Activated CD8-positive, alpha-beta memory T cell treated with anti-CD3 and anti-CD28 coated beads for 36 hours (primary cell): ENCODE data around the gene ADIG. TPM values are rescaled to one million over a fixed set of nuclear protein-coding genes. Genes with fewer than 3 reads are reported as not detected.
"Not testable (repeated sequence)": the region's sequence is repeated elsewhere in the genome, so short reads cannot be mapped to it uniquely, and the experiment has no call there.

ENCODE experiments used
- CTCF ChIA-PET: fragments of 350-600 bp; sonication (Branson Sonifier 250); formaldehyde crosslinking; loops from one replicate; lab custom pipeline; 2021; ENCODE audit warnings: antibody characterized with exemption; lab: Charles Lee
- POLR2A ChIA-PET: fragments of 350-600 bp; sonication (Branson Sonifier 250); formaldehyde crosslinking; loops from one replicate; lab custom pipeline; 2021; ENCODE audit warnings: antibody characterized with exemption; lab: Charles Lee
- total RNA-seq, 2 experiments: library from RNA; stranded (reverse); gene quantifications; one replicate each; pipeline ENCODE4 v1.2.3, GENCODE V29; 2021

Gene ADIG
- total RNA-seq, 2 experiments from 2014 or later: not detected

DNA sequence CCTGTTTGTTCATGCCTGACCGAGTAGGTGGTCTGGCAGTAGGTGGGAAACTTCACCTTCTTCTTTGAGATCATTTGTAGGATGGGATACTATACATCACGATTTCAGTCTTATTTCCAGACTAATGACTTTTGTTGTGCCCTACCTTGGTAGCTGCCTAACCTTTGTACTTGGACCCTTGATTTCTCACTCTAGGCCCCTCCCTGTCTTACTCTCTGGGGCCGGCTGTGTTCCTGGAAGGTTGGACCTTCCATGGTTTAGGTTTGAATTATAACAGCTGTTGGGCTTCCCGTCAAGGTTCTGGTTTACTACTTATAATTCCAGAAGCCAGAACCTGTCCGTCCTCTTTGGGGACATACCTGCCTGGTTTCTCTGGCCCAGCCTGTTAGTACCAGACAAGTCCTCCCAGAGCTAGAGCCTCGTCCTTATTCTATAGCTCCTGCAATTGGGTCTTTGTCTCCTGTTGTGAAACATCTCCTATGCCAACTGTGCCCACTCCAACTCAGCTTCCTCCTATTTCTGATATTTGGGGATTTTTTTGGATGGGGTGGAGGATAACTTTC, 14.9 kb upstream of the ADIG start:
- POLR2A ChIA-PET: no interaction called here
- CTCF ChIA-PET: no interaction called here

DNA sequence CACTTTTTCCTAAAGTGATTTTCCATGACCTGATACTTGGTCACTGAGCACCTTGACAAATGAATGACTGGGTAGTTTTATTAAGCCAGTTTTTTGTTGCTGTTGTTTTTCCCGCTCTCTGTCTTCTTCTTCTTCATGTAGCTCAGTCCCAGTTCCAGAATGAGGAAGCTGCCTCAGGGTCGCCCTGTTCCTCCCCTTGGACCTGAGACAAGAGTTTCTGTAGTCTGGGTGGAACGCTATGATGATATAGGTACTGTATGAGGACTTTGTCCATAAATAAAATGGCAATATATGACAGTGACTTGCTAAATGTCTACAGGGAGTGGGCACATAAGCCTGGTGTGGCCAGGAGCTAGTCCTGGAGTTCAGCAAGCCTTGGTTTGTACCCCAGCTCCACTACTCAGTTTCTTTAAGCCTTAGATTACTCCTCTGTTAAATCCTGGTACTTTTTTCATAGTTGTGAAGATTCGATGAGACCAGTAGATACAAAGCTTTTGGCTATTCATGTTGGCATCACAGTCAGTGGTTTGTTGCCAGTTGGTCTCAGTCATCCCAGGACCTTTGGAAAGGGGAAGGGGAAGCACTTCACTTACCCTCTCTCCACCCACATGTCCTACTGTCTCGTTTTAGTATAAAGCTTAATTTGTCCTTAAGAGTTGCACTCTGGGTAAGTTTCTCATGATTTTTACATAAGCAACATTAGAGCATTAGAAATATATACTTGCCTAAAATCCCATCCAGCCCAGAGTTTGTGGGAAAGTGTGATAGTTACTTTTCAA, 11.1 kb upstream of the ADIG start:
- ChIA-PET CTCF (no interaction called here), POLR2A (no interaction called here)

DNA sequence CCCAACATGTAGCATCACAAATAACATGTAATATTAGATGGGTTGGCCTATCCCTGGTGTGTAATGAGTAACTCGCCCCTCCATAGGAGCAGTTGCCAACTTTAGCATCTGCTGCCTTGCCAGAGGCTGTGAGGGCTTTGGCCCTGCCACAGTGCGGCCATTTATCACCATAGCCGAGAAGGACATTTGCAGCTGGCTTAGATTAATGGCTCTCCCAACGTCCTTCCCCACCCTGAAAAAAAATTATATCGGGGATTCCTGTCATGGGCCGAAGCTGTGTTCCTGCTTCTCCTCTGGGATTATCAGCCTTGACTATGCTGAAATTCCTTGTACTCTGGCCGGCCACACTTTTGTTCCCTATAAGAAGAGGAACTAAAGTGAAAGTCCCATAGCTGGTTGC, 7.6 kb upstream of the ADIG start:
- CTCF ChIA-PET: no interaction called here
- POLR2A ChIA-PET: no interaction called here

DNA sequence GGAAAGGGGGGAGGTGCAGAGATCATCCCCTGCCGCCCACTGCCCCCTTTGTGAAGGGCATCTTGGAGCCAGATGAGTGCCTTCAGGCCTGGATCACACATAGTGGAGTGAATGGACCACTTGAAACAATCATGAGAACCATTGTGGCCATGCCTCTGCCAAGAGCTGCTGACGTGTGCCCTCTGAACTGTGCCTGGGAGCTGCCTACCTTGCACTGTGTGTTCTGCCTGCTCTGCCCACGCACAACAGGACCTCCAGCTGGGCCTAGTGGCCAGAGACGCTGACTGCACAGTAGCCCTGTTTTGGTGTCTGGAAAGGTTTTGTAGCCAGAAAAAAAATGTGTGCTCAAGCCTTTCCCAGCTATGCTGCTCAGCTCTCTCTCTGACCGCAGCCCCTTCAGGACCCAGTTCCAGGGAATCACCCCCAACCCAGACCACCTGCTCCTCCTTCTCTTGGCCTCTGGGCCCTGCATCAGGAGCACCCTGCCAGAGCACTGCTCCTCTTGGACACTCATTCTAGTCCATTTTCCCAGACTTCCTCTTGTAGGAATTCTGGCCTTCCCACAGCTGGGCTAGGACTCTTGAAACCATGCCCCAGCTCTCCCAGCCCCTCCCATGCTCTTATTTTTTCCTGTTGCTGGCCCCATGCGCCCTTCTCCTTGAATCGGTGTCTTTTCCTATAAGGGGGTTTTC, 1.6 kb upstream of the ADIG start:
- POLR2A ChIA-PET: no interaction called here
- CTCF ChIA-PET: no interaction called here

DNA sequence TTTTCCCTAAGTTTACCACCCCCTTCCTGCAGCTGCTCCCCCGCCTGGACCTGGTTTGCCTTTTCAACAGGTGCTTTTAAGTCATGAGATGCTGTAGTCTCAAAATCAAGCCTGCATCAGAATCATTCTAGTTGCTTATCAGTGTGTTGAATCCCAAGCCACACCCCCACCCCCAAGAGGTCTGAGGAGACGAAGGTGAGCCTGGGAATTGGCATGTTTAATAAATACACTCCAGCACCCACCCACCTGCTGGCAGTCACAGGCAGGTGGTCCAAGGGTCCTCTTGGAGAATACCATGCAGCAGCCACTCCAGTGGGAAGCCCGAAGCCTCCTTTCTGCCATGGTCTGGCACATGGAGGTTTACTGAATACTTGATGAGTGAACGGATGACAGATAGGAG, 1.1 kb upstream of the ADIG start:
- POLR2A ChIA-PET: no interaction called here
- CTCF ChIA-PET: no interaction called here

GRCh38 chr20:38581830-38582358, 897 bp downstream of the ADIG start:
- POLR2A ChIA-PET: no interaction called here
- CTCF ChIA-PET: no interaction called here

- CTCF ChIA-PET: no interaction called here
- POLR2A ChIA-PET: no interaction called here
Observed at GRCh38 chr20:38583306-38583705, 2.3 kb downstream of the ADIG start.

DNA sequence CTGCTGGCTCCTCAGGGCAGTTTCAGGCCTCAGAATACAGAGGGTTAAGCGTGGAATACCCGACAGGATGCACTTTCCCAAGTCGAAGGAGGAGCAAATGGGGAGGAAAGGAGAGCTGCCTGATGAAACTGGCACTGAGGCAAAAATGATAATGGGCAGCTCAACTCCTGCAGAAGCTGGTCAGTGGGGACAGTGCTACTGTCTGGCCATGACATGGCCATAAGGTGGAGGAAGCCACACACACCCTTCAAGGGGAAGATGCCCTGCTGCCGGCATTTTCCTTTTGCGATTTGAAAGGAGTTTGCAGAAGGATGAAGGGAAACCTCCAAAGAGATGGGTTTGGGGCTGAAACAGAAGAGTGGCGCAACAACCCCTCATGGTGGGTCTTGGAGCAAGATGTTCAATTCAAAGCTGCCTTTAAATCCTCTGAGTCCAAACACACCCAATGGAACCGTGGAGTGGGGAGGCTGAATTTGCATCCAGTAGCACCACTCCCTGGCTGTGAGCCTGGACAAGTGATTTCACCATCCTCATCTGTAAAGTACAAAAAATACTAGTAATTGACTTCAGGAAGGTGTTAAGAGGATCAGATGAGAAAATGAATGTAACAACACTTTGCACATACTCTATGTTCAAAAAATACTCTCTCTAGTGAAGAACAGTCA, 3.2 kb downstream of the ADIG start:
- ChIA-PET POLR2A (no interaction called here), CTCF (no interaction called here)

GRCh38 chr20:38585404-38586180, 4.6 kb downstream of the ADIG start:
- POLR2A ChIA-PET: no interaction called here
- CTCF ChIA-PET: no interaction called here

- CTCF ChIA-PET: no interaction called here
Observed at GRCh38 chr20:38586181-38586525, 5.2 kb downstream of the ADIG start.

GRCh38 chr20:38588303-38588702, 7.3 kb downstream of the ADIG start:
- CTCF ChIA-PET: no interaction called here

More at GRCh38 chr20:38586181-38586525, 5.2 kb downstream of the ADIG start:
- POLR2A ChIA-PET: no interaction called here

GRCh38 chr20:38589351-38589750, 8.4 kb downstream of the ADIG start:
- ChIA-PET CTCF (no interaction called here), POLR2A (no interaction called here)

More at GRCh38 chr20:38588303-38588702, 7.3 kb downstream of the ADIG start:
- POLR2A ChIA-PET: no interaction called here

DNA sequence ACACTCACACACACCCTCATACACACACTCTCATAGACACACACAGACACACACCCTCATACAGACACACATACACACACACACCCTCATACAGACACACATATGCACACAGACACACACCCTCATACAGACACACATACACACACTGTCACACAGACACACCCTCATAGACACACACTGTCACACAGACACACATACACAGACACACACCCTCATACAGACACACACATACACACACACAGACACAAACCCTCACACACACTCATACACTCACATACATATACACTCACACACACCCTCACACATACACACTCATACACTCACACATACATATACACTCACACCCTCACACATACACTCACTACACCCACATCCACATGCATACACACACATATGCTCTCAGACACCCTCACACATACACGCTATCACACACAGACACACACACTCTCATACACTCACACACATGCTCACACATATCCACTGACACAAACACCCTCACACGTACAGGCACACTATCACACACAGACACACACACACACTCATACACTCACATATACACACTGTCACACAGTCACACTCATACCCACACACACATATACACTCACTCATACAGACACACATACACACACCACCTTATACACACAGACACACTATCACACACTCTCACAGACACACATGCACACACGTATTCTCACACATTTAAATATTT, 9.1 kb downstream of the ADIG start:
- ChIA-PET POLR2A (no interaction called here), CTCF (no interaction called here)

DNA sequence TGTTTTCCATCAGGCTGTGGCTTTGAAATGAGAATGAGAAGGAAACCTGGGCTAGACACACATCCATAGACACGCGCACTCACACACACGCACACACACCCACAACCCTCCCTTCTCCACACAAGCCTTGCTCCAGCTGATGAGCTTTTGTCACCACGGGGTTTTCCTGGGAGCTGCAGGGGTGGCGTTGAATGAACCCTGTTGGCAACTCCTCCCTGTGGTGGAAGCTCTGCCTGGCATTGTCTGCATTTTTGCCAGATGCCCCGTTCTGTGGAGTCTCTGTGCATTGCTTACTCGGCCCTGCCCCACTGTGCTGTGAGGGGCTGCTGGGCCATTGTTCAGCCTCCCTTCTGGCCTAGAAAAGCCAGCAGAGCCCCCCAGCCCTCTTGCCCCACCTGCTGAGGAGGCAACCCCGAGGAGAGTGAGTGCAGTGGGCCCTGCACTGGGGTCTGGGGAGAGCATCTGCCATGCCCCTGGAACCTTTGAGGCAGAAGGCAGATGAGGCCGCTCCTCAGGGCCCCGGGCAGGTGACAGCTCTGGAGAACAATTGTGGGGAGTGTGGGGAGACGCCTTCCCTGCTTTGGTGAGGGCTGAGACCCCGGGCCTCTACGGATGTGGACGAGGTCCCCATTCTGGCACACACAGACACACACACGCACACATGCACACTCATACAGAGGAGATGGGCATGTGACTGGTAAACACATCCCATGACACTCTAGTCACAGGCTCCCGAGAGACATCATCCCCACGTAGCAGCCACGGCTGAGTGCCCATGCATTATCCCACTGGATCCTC, 9.9 kb downstream of the ADIG start:
- ChIA-PET CTCF (no interaction called here), POLR2A (no interaction called here)

GRCh38 chr20:38591474-38592410, 10.7 kb downstream of the ADIG start:
- ChIA-PET POLR2A (no interaction called here), CTCF (no interaction called here)

- CTCF ChIA-PET, POLR2A ChIA-PET: not testable (repeated sequence)
Observed at GRCh38 chr20:38592411-38592790, 11.4 kb downstream of the ADIG start.

GRCh38 chr20:38594281-38594680, 13.3 kb downstream of the ADIG start:
- CTCF ChIA-PET, POLR2A ChIA-PET: not testable (repeated sequence)
